Activated CD8-positive, alpha-beta T cell treated with anti-CD3 and anti-CD28 coated beads for 36 hours (primary cell): ENCODE data around the gene AUH. TPM values are rescaled to one million over a fixed set of nuclear protein-coding genes. Genes with fewer than 3 reads are reported as not detected.
A peak's percentile ranks its signal among the peaks of the same experiment; 100 is the strongest.

Experiments
- ATAC-seq: fragments of 200-7000 bp; cut with Tn5 transposase; one replicate; pipeline ENCODE4 v1.10.0; 2021; ENCODE audit warnings: mild to moderate bottlenecking, moderate library complexity
- CTCF ChIA-PET: fragments of 350-600 bp; sonication (Branson Sonifier 250); formaldehyde crosslinking; loops from one replicate; lab custom pipeline; 2021; ENCODE audit warnings: antibody characterized with exemption; lab: Charles Lee
- POLR2A ChIA-PET: fragments of 350-600 bp; sonication (Branson Sonifier 250); formaldehyde crosslinking; loops from one replicate; lab custom pipeline; 2021; ENCODE audit warnings: antibody characterized with exemption; lab: Charles Lee
- DNase-seq: peaks from one replicate; pipeline ENCODE4 v3.0.0-alpha.2; 2020
- H3K27ac Mint-ChIP-seq: one replicate; pipeline ENCODE4 v1.8.0; 2021; ENCODE audit warnings: mild to moderate bottlenecking, mixed read lengths
- H3K27me3 Mint-ChIP-seq: one replicate; pipeline ENCODE4 v1.8.0; 2021; ENCODE audit warnings: mixed read lengths
- H3K36me3 Mint-ChIP-seq: one replicate; pipeline ENCODE4 v1.8.0; 2021; ENCODE audit warnings: low read depth, mixed read lengths
- H3K4me1 Mint-ChIP-seq: one replicate; pipeline ENCODE4 v1.8.0; 2021; ENCODE audit warnings: low read depth, mixed read lengths
- H3K4me3 Mint-ChIP-seq: one replicate; pipeline ENCODE4 v1.8.0; 2021; ENCODE audit warnings: mild to moderate bottlenecking, moderate library complexity, mixed read lengths
- H3K9me3 Mint-ChIP-seq: one replicate; pipeline ENCODE4 v1.8.0; 2021; ENCODE audit warnings: mixed read lengths
- intact Hi-C: fragments of 100-400 bp; cut with micrococcal nuclease; formaldehyde crosslinking; loops from one replicate; pipeline ENCODE4 v1.10.0; 2022
- total RNA-seq, 2 experiments: library from RNA; stranded (reverse); gene quantifications; one replicate each; pipeline ENCODE4 v1.2.3, GENCODE V29; 2021
- TF ChIP-seq, protein P1 (sequence below): fragments of 200-600 bp; IDR thresholded peaks from one replicate; pipeline ENCODE4 v1.8.0; 2022; ENCODE audit warnings: antibody characterized with exemption, mild to moderate bottlenecking

Gene AUH
- total RNA-seq, 2 experiments from 2014 or later, result 30.8 to 31.1 TPM

DNA sequence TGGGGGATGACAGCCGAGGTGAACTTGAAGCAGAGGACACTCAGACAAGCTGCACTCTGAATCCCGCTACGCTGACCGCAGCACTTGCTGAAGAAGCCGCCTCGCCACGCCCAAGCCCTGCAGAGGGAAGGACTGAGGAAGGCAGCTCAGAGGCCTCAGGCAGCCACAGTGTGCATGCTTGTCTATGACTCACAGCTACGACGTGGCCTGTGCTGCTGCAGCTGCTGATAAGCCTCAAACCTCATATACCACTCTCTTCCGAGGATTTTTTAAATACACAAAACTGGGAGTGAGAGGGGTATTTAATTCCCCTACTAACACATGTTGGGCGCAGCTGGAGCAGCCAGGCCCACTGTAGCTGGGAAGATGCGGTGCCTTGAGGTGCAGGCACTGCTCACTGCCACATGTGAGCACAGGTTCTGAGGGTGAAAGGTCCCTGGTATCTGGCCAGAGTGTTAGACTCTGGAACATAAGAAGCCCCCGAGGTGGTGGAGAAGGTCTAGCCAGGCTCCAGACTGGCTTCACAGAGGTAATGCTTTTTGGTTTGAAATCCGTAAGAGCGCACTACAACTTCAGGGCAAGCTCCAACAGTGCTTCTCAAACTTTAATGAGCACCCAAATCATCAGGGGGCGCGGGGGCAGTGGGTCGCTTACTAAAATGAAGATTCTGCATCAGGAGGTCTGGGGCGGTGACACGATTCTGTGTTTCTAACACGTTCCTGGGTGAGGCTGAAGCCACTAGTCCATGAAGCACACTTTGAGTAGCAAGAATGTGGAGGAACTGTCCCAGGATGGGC, 196.8 kb downstream of the AUH start:
- no peaks in the 10 kb centered on the region for H3K27me3 Mint-ChIP-seq
- H3K36me3 Mint-ChIP-seq, result peaks cover 3% of the 10 kb centered on the region
- H3K4me3 Mint-ChIP-seq, result peak overlapping the region; percentile 71
- ATAC-seq (peak; percentile 79), DNase-seq (peak; percentile 94)
- H3K4me1 Mint-ChIP-seq, result peaks cover 61% of the 10 kb centered on the region
- intact Hi-C loops, result loop anchor here (2.0 to 5.0 kb wide), 2 partner anchors 16 to 42 kb away; no protein-coding TSS in a partner anchor
- ChIA-PET POLR2A (interaction anchor here (0.7 to 7.2 kb wide), 14 partner anchors 11 to 259 kb away, joined by 3 to 87 read pairs (median 5); no protein-coding TSS in a partner anchor), CTCF (interaction anchor here (0.9 to 4.5 kb wide), 12 partner anchors 10 to 261 kb away, joined by 3 to 20 read pairs (median 6); partner anchors contain the start of gene NFIL3)
- H3K27ac Mint-ChIP-seq, result peak overlapping the region; percentile 96
- H3K9me3 Mint-ChIP-seq, result no peaks in the 10 kb centered on the region
- TF ChIP-seq, protein P1, sequence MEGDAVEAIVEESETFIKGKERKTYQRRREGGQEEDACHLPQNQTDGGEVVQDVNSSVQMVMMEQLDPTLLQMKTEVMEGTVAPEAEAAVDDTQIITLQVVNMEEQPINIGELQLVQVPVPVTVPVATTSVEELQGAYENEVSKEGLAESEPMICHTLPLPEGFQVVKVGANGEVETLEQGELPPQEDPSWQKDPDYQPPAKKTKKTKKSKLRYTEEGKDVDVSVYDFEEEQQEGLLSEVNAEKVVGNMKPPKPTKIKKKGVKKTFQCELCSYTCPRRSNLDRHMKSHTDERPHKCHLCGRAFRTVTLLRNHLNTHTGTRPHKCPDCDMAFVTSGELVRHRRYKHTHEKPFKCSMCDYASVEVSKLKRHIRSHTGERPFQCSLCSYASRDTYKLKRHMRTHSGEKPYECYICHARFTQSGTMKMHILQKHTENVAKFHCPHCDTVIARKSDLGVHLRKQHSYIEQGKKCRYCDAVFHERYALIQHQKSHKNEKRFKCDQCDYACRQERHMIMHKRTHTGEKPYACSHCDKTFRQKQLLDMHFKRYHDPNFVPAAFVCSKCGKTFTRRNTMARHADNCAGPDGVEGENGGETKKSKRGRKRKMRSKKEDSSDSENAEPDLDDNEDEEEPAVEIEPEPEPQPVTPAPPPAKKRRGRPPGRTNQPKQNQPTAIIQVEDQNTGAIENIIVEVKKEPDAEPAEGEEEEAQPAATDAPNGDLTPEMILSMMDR, result no peak

Other genes starting within 250 kb of the AUH start
- 10 to 100 TPM; 76.2 to 78.3 TPM for gene NFIL3, start 61.9 kb upstream of the AUH start, total RNA-seq